GM12892 (cell line): ENCODE results near the gene GPT2.

Source experiments
- POLR2A ChIP-seq: IDR thresholded peaks from 2 replicates; pipeline ENCODE4 v1.6.1; 2011; ENCODE audit warnings: low read depth, low read length, control low read depth
- POLR2AphosphoS5 ChIP-seq: IDR thresholded peaks from 2 replicates; pipeline ENCODE4 v1.6.1; 2011; ENCODE audit warnings: low read depth, low read length, control low read depth

- no peak for TF ChIP-seq POLR2AphosphoS5
- no peak for TF ChIP-seq POLR2A
These were observed 45.5 kb downstream of the GPT2 start for GRCh38 chr16:46929378-46930332.
